ENCODE measurements around the gene METTL2B. TPM values are rescaled to one million over a fixed set of nuclear protein-coding genes. Genes with fewer than 3 reads are reported as not detected.
"Not testable (repeated sequence)": the region's sequence is repeated elsewhere in the genome, so short reads cannot be mapped to it uniquely, and the experiment has no call there.

Gene METTL2B
- total RNA-seq, 1 donor from 2014 or later: 40.9 TPM

- H3K27me3 Mint-ChIP-seq (ENCODE audit: unreplicated experiment); H3K9me3 Mint-ChIP-seq (ENCODE audit: unreplicated experiment); H3K4me3 Mint-ChIP-seq (ENCODE audit: unreplicated experiment); H3K36me3 Mint-ChIP-seq (ENCODE audit: unreplicated experiment); DNase-seq; H3K27ac Mint-ChIP-seq (ENCODE audit: unreplicated experiment); H3K4me1 Mint-ChIP-seq (ENCODE audit: low read depth, unreplicated experiment): not testable (repeated sequence)
Observed at GRCh38 chr7:128529191-128529590, 52.6 kb downstream of the METTL2B start.

- H3K9me3 Mint-ChIP-seq (ENCODE audit: unreplicated experiment): not testable (repeated sequence)
Observed at GRCh38 chr7:128530121-128530854, 53.7 kb downstream of the METTL2B start.

GRCh38 chr7:128530855-128531104, 54.2 kb downstream of the METTL2B start:
- DNase-seq: no peak
- H3K4me1 Mint-ChIP-seq (ENCODE audit: low read depth, unreplicated experiment): peaks cover 8% of the 10 kb centered on the region
- TF ChIP-seq CTCF (IDR thresholded peaks at IDR 0.05; ENCODE audit: partially characterized antibody, unreplicated experiment): no peak

More at GRCh38 chr7:128530121-128530854, 53.7 kb downstream of the METTL2B start:
- peak overlapping the region; percentile 87 for H3K27ac Mint-ChIP-seq (ENCODE audit: unreplicated experiment)
- not testable (repeated sequence) for DNase-seq; H3K4me1 Mint-ChIP-seq (ENCODE audit: low read depth, unreplicated experiment); H3K27me3 Mint-ChIP-seq (ENCODE audit: unreplicated experiment); H3K36me3 Mint-ChIP-seq (ENCODE audit: unreplicated experiment)
- peak overlapping the region; percentile 91 for H3K4me3 Mint-ChIP-seq (ENCODE audit: unreplicated experiment)

GRCh38 chr7:128531105-128531954, 54.8 kb downstream of the METTL2B start:
- not testable (repeated sequence) for H3K9me3 Mint-ChIP-seq (ENCODE audit: unreplicated experiment); H3K27me3 Mint-ChIP-seq (ENCODE audit: unreplicated experiment); H3K4me3 Mint-ChIP-seq (ENCODE audit: unreplicated experiment); H3K4me1 Mint-ChIP-seq (ENCODE audit: low read depth, unreplicated experiment); H3K27ac Mint-ChIP-seq (ENCODE audit: unreplicated experiment); H3K36me3 Mint-ChIP-seq (ENCODE audit: unreplicated experiment)
- DNase-seq: peak; percentile 87

More at GRCh38 chr7:128530855-128531104, 54.2 kb downstream of the METTL2B start:
- peaks cover 5% of the 10 kb centered on the region for H3K27me3 Mint-ChIP-seq (ENCODE audit: unreplicated experiment)
- H3K4me3 Mint-ChIP-seq (ENCODE audit: unreplicated experiment): no peak overlapping the region
- H3K27ac Mint-ChIP-seq (ENCODE audit: unreplicated experiment): no peak overlapping the region
- H3K9me3 Mint-ChIP-seq (ENCODE audit: unreplicated experiment): peaks cover 6% of the 10 kb centered on the region
- H3K36me3 Mint-ChIP-seq (ENCODE audit: unreplicated experiment): no peaks in the 10 kb centered on the region

GRCh38 chr7:128531955-128532478, 55.5 kb downstream of the METTL2B start:
- DNase-seq: peak; percentile 50
- H3K4me1 Mint-ChIP-seq (ENCODE audit: low read depth, unreplicated experiment); H3K27me3 Mint-ChIP-seq (ENCODE audit: unreplicated experiment): not testable (repeated sequence)

GRCh38 chr7:128532956-128533355, 56.4 kb downstream of the METTL2B start:
- Mint-ChIP-seq H3K4me3 (ENCODE audit: unreplicated experiment) (peak overlapping the region; percentile 95), H3K27ac (ENCODE audit: unreplicated experiment) (peak overlapping the region; percentile 79)
- not testable (repeated sequence) for H3K36me3 Mint-ChIP-seq (ENCODE audit: unreplicated experiment); DNase-seq; H3K4me1 Mint-ChIP-seq (ENCODE audit: low read depth, unreplicated experiment); H3K9me3 Mint-ChIP-seq (ENCODE audit: unreplicated experiment); H3K27me3 Mint-ChIP-seq (ENCODE audit: unreplicated experiment)

More at GRCh38 chr7:128531955-128532478, 55.5 kb downstream of the METTL2B start:
- not testable (repeated sequence) for H3K9me3 Mint-ChIP-seq (ENCODE audit: unreplicated experiment); H3K36me3 Mint-ChIP-seq (ENCODE audit: unreplicated experiment)
- Mint-ChIP-seq H3K27ac (ENCODE audit: unreplicated experiment) (peak overlapping the region; percentile 94), H3K4me3 (ENCODE audit: unreplicated experiment) (peak overlapping the region; percentile 95)

- not testable (repeated sequence) for H3K36me3 Mint-ChIP-seq (ENCODE audit: unreplicated experiment); H3K4me1 Mint-ChIP-seq (ENCODE audit: low read depth, unreplicated experiment); H3K27ac Mint-ChIP-seq (ENCODE audit: unreplicated experiment); H3K27me3 Mint-ChIP-seq (ENCODE audit: unreplicated experiment); H3K4me3 Mint-ChIP-seq (ENCODE audit: unreplicated experiment); DNase-seq; H3K9me3 Mint-ChIP-seq (ENCODE audit: unreplicated experiment)
Observed at GRCh38 chr7:128537410-128537809, 60.9 kb downstream of the METTL2B start.

GRCh38 chr7:128542530-128542929, 66.0 kb downstream of the METTL2B start:
- not testable (repeated sequence) for H3K4me3 Mint-ChIP-seq (ENCODE audit: unreplicated experiment); DNase-seq; H3K9me3 Mint-ChIP-seq (ENCODE audit: unreplicated experiment); H3K27ac Mint-ChIP-seq (ENCODE audit: unreplicated experiment); H3K36me3 Mint-ChIP-seq (ENCODE audit: unreplicated experiment); H3K4me1 Mint-ChIP-seq (ENCODE audit: low read depth, unreplicated experiment); H3K27me3 Mint-ChIP-seq (ENCODE audit: unreplicated experiment)

GRCh38 chr7:128543300-128543699, 66.8 kb downstream of the METTL2B start:
- not testable (repeated sequence) for H3K9me3 Mint-ChIP-seq (ENCODE audit: unreplicated experiment); H3K27ac Mint-ChIP-seq (ENCODE audit: unreplicated experiment); H3K4me3 Mint-ChIP-seq (ENCODE audit: unreplicated experiment); DNase-seq; H3K27me3 Mint-ChIP-seq (ENCODE audit: unreplicated experiment); H3K4me1 Mint-ChIP-seq (ENCODE audit: low read depth, unreplicated experiment); H3K36me3 Mint-ChIP-seq (ENCODE audit: unreplicated experiment)

- DNase-seq; H3K4me3 Mint-ChIP-seq (ENCODE audit: unreplicated experiment); H3K9me3 Mint-ChIP-seq (ENCODE audit: unreplicated experiment); H3K27ac Mint-ChIP-seq (ENCODE audit: unreplicated experiment); H3K36me3 Mint-ChIP-seq (ENCODE audit: unreplicated experiment); H3K27me3 Mint-ChIP-seq (ENCODE audit: unreplicated experiment); H3K4me1 Mint-ChIP-seq (ENCODE audit: low read depth, unreplicated experiment): not testable (repeated sequence)
Observed at GRCh38 chr7:128546319-128546851, 69.8 kb downstream of the METTL2B start.

All from glutamatergic neuron (in vitro differentiated cells).